ENCODE results near the gene C19orf38. TPM values are rescaled to one million over a fixed set of nuclear protein-coding genes. Genes with fewer than 3 reads are reported as not detected.
A peak's percentile ranks its signal among the peaks of the same experiment; 100 is the strongest.
"Not testable (repeated sequence)": the region's sequence is repeated elsewhere in the genome, so short reads cannot be mapped to it uniquely, and the experiment has no call there.

Gene C19orf38
- polyA plus RNA-seq, 1 donor from 2014 or later, result 6.5 TPM

DNA sequence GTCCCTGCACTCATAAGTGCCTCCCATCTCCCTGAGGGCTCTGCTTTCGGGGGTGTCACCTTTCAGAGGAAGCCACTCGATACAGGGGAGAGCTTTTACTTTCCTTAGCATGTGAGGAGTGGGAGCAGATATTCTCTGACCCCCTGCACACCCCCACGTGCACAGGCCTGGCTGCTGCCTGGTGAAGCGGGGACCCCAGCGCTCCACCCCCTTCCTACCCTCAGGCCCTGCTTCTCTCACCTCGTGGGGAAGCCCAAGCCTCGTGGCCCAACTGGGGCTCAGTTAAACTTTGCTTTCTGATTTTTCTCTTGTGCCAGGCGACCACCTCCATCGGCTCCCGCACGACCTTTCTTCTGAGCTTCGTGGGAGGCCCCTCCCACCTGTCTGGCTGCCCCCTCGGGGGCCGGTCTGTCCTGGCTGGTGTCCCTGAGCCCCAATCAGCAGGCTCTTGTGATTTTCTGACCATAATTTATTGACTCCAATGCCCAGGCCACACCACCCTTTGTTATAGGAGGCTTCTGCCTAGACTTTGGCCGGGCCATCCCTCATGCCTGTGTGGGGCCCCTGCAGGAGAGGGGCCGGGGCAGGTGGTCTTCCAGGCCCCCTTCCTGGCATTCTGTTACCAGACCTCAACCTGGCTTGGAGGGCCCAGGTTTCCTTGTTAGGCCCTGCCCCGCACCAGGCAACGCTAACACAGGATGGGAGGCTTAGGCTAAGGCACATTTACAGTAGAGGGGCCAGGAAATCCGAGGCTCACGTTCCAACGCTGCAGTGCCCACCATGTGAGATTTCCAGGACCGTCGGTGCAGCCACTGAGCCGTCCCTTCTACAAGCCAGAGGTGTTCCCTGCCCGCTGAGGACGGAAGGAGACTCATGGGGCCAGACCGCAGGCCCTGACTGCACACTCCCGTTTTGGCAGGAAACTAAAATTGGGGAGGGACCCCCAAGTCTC lies 16.0 kb upstream of the C19orf38 start:
- Mint-ChIP-seq H3K27me3 (no peaks in the 10 kb centered on the region), H3K4me1 (peaks cover 6 to 8% (median 7%) of the 10 kb centered on the region in 3 donors), H3K4me3 (no peak overlapping the region), H3K36me3 (peaks cover 2% of the 10 kb centered on the region), H3K27ac (peak overlapping the region in 1 of 3 donors; percentile 31), H3K9me3 (peaks cover 0 to 6% (median 1%) of the 10 kb centered on the region in 3 donors)

DNA sequence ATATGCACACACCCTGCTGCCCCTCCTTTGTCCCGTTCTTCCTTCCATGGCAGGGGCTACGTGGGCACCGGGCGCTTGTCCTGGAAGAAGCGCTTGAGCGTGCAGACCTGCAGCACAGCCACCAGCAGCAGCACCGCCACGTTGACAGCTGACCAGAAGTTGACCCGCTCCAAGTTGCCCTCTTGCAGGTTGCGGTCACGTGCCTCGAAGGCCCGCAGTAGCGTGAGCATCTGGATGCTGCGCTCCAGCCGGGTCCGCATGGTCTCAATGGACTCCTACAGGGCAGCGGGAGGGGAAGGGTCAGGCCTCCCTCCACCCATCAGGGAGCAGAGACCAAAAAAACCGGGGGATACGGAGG lies 15.3 kb upstream of the C19orf38 start:
- H3K36me3 Mint-ChIP-seq, result peaks cover 2% of the 10 kb centered on the region
- H3K4me3 Mint-ChIP-seq, result no peak overlapping the region
- H3K4me1 Mint-ChIP-seq, result peaks cover 6 to 8% (median 7%) of the 10 kb centered on the region in 3 donors
- no peaks in the 10 kb centered on the region for H3K27me3 Mint-ChIP-seq
- H3K27ac Mint-ChIP-seq, result peak overlapping the region in 2 of 3 donors; percentile 31 to 59
- peaks cover 0 to 6% (median 1%) of the 10 kb centered on the region in 3 donors for H3K9me3 Mint-ChIP-seq

DNA sequence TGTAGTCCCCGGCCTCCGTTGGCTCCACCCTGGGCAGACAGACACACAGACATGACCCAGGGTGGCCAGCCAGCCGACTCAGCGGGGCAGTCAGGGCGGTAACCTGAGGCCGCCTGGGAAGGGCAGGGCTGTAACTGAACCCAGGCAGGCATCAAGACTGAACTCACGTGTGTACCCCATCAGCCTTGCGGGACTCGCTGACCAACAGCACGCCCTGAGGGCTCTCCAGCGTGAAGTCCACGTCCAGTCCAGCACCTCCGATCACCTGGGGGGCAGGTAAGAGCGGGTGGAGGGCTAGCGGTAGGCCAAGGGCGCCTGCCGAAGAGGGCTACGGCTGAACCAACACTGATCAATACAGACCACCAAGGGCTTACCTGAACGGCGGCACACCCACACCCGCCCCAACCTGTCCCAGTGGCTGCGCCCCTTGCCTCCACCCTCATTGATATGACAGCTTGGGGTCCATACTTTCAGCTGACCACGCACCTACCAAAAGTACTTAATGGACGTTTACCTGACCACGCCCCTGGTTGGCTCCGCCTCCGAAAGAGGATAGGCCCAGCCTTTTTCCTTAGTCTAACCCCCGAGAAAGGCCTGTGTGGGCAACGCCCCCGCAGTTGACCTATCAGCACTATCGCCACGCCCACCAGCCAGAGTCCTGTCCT lies 13.0 kb upstream of the C19orf38 start:
- peaks cover 2% of the 10 kb centered on the region for H3K36me3 Mint-ChIP-seq
- H3K4me3 Mint-ChIP-seq, result peak overlapping the region; percentile 92 to 99 (median 97)
- peak overlapping the region; percentile 89 to 100 (median 99) for H3K27ac Mint-ChIP-seq
- peaks cover 7 to 15% (median 10%) of the 10 kb centered on the region in 3 donors for H3K4me1 Mint-ChIP-seq
- H3K27me3 Mint-ChIP-seq, result peaks cover 2% of the 10 kb centered on the region
- peaks cover 2 to 10% (median 4%) of the 10 kb centered on the region in 3 donors for H3K9me3 Mint-ChIP-seq

DNA sequence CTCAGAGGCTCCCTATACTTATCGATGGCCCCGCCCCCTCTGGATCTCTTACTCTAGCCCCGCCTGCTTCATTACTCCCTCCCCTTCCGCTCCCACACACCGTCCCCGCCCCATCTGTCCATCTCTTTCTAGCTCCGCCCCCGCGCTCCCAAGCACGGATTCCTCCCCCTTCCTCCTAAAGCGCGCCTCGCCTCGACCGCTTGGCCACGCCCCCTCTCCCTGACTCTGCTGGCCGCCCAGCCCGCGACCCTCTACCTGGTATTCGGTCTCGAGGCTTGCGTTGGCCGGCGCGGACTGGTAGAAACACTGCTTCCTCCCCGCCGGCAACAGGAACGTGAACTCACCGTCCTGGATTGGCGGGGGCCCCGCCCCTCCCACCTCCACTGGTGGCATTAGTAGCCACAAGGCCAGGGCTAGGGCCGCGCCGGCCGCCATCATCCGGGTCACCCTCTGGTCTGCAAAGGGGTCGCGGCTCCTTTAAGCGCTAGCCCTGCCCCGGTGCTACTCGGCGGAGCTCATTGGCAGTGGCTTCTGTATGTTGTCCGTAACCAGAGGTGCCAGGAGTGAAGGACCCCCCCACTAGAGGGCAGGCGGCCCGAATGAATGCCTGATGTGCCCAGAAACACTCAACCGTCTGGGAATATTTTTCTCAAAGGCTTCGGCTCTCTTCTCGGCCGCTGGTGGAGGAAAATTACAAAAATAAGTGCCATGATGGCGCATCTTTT lies 12.3 kb upstream of the C19orf38 start, which contains the start of gene TMED1:
TMED1 (minus strand) TSS at position 459 of the 725 bp plus-strand sequence; CDS start at position 438, 21 bp downstream.
- Mint-ChIP-seq H3K27ac (peak within 1 kb of the TSS; percentile 89 to 100 (median 99)), H3K4me1 (peaks cover 7 to 17% (median 10%) of the 10 kb centered on the region in 3 donors), H3K9me3 (peaks cover 2 to 10% (median 4%) of the 10 kb centered on the region in 3 donors), H3K4me3 (peak within 1 kb of the TSS; percentile 92 to 99 (median 97)), H3K36me3 (peaks cover 2% of the 10 kb centered on the region), H3K27me3 (peaks cover 2% of the 10 kb centered on the region)

DNA sequence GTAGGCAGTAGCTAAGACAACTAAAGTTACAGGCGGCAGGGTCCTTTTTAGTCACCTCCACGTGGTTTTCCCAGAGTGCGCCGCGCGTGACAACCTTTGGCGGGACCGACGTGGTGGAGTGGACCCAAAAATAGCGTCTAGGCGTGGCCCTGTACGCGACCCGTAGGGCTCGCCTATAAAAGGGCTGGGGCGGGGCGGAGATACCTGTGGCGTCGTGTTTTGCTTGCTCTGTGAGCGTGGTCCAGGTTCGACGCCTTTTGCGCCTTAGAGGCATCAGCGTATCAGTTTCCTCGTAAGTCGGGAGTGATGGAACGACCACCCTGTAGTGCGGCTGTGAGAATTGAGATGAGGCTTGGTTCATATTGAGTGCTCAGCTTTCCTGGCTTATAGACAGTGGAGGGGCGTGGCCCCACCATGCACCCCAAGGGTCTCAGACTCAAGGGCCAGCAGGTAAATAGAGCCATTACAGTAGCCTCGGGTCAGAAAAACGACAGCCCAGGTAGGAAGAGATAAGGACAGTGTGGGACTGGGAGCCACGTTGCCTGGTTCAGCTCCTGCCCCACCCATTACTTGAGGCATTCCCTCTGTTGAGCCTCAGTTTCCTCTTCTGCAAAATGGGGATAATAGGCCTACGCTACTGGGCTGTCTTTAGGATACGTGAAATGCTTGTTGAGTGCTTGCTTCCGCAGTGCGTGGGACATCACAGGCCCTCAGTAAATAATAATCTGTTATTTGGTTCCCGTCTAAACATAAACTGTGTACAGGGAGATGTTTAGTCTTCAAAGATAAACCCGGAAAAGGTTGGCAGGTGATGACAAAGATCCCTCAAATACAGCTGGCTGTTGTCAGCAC lies 11.5 kb upstream of the C19orf38 start:
- H3K27ac Mint-ChIP-seq, result peak overlapping the region; percentile 89 to 100 (median 99)
- peaks cover 7 to 19% (median 10%) of the 10 kb centered on the region in 3 donors for H3K4me1 Mint-ChIP-seq
- peaks cover 2 to 10% (median 4%) of the 10 kb centered on the region in 3 donors for H3K9me3 Mint-ChIP-seq
- H3K27me3 Mint-ChIP-seq, result peaks cover 2% of the 10 kb centered on the region
- H3K4me3 Mint-ChIP-seq, result peak overlapping the region; percentile 92 to 99 (median 97)
- peaks cover 2% of the 10 kb centered on the region for H3K36me3 Mint-ChIP-seq

DNA sequence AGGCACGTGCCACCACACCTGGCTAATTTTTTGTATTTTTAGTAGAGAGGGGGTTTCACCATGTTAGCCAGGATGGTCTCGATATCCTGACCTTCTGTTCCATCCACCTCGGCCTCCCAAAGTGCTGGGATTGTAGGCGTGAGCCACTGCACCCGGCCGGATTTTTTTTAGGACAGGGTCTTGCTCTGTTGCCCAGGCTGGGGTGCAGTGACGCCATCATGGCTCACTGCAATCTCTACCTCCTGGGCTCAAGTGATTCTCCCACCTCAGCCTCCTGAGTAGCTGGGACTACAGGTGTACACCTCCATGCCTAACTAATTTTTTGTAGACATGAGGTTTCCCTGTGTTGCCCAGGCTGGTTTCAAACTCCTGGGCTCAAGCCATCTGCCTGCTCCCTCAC lies 10.6 kb upstream of the C19orf38 start:
- Mint-ChIP-seq H3K9me3 (peaks cover 2 to 10% (median 4%) of the 10 kb centered on the region in 3 donors), H3K27ac (peak overlapping the region in 1 of 3 donors; percentile 89), H3K4me3 (peak overlapping the region in 1 of 4 donors; percentile 92), H3K4me1 (peaks cover 7 to 19% (median 10%) of the 10 kb centered on the region in 3 donors)
- H3K27me3 Mint-ChIP-seq, H3K36me3 Mint-ChIP-seq: not testable (repeated sequence)

DNA sequence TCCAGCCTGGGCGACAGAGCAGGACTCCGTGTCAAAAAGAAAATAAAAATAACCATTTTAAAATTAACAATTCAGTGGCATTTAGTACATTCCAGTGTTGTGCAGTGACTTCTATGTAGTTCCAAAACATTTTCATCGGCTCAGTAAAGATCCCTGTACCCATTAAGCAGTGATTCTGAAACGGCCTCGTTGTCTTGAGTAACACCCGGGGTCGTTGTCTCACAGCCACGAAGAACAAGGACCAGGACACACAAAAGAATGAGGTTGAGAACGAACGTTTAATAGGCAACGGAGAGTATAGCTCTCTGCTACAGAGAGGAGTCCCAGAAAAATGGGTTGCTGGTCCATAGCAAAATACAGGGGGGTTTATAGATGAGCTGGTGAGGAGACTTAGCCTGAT lies 9.8 kb upstream of the C19orf38 start:
- Mint-ChIP-seq H3K4me3 (peak overlapping the region in 2 of 4 donors; percentile 14 to 65), H3K4me1 (peaks cover 7 to 19% (median 10%) of the 10 kb centered on the region in 3 donors), H3K9me3 (peaks cover 2 to 10% (median 4%) of the 10 kb centered on the region in 3 donors), H3K27ac (peak overlapping the region in 1 of 3 donors; percentile 68), H3K27me3 (peaks cover 2% of the 10 kb centered on the region), H3K36me3 (peaks cover 3% of the 10 kb centered on the region)

DNA sequence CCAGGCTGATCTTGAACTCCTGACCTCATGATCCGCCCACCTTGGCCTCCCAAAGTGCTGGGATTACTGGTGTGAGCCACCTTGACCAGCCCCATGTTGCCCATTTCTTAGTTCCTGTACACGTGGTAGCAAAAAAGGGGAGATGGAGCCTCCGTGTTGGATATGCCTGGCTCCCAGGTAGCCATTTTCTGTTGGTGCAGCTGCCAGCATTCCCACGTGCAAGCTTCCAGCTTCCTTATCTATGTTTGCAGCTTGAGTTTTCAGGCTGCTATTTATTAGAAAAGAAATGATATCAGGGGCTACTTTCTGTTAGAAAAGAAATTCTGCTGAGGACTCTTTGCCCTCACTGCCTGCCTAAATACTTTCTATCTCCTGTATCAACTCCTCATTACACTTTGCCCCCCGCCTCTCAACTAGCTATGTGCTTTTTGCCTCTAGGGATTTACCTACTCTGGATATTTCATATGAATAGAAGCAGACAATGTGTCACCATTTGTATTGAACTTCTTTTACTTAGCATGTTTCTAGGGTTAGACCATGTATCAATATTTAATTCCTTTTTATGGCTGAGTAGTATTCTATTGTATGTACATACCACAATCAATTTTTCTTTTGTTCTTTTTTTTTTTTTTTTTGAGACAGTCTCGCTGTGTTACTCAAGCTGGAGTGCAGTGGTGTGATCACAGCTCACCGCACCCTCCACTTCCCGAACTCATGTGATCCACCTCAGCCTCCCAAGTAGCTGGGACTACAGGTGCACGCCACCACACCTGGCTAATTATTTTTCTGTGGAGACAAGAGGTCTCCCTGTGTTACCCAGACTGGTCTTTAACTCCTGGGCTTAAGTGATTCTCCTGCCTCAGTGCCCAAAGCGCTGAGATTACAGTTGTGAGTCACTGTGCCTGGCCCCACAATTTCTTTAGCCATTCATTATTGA lies 8.8 kb upstream of the C19orf38 start:
- Mint-ChIP-seq H3K4me1 (peaks cover 7 to 19% (median 11%) of the 10 kb centered on the region in 3 donors), H3K27ac (peak overlapping the region in 1 of 3 donors; percentile 68), H3K27me3 (peaks cover 6% of the 10 kb centered on the region), H3K4me3 (peak overlapping the region in 2 of 4 donors; percentile 17 to 49), H3K9me3 (peaks cover 2 to 10% (median 4%) of the 10 kb centered on the region in 3 donors), H3K36me3 (peaks cover 6% of the 10 kb centered on the region)

DNA sequence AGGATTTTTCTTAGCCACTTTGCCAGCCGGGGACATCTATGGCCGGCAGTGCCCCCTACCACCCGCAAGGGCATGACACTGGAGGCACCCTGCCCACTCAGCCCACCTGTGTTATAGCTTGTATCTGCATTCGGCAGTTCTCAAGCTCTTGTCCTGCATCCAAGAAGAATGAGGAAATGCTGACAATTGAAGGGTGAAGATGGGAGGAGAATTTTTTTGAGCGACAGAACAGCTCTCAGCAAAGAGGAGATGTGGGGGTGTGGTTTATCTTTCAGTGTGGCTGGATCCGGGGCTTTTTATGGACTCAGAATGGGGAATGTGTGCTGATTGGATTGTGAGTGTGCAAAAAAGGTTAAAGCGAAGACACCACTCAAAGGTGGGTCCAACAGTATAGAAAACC lies 5.4 kb upstream of the C19orf38 start:
- Mint-ChIP-seq H3K36me3 (peaks cover 4% of the 10 kb centered on the region), H3K4me3 (no peak overlapping the region), H3K4me1 (peaks cover 0 to 13% (median 3%) of the 10 kb centered on the region in 3 donors), H3K27me3 (peaks cover 6% of the 10 kb centered on the region), H3K9me3 (peaks cover 2 to 11% (median 7%) of the 10 kb centered on the region in 3 donors), H3K27ac (no peak overlapping the region)

DNA sequence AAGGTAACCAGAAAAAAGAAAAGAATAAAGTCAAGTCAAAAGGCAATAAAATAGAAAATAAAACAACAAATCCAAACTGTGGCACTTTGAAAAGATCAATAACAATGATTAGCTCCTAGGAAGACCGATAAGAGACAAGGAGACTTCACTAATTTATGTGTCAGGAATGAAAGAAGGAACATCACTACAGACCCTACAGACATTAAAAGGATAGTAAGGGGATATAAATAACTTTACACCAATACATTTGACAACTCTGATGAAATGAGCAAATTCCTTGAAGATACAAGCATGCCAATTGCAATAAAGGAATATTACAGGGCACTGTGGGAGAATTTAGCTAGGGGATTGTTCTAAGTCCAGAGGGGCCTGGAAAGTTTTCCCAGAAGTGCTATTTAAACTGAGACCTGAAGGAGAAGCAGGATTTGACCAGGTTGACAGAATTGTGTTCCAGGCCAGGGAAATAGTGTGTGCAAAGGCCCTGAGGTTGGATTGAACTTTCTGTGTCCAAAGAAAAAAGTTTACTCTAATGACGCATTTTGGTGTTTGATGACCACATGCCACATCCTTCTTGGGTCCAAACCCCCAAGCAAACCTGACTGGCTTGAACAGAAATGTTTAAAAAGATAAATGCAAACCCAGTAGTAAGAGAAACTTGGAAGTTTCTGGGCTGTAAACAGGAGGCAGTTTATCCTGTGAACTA lies 1.6 kb upstream of the C19orf38 start:
- Mint-ChIP-seq H3K4me3 (no peak overlapping the region), H3K27ac (no peak overlapping the region), H3K9me3 (peaks cover 0 to 6% (median 4%) of the 10 kb centered on the region in 3 donors), H3K4me1 (peaks cover 0 to 4% (median 2%) of the 10 kb centered on the region in 3 donors), H3K27me3 (peaks cover 17% of the 10 kb centered on the region), H3K36me3 (peaks cover 4% of the 10 kb centered on the region)

DNA sequence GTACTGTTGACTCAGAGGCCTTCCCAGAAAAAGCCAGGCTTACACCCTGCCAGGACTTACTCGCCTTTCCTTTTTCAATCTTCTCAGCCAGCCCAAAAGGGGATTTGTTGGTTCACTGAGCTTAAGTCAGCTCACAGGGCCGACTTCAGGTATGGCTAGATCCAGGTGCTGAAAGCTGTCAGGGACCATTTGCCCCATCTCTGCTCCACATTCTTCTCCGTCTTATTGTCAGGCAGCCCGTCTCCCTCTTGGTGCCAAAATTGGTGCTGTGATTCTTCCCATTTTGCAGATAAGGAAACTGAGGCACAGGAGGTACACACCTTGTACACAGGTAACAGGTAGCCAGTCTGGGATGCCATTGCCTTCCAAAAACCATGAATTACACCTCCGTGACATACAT lies 2.4 kb downstream of the C19orf38 start:
- Mint-ChIP-seq H3K36me3 (no peaks in the 10 kb centered on the region), H3K27me3 (peaks cover 13% of the 10 kb centered on the region), H3K4me1 (peaks cover 0 to 2% (median 2%) of the 10 kb centered on the region in 3 donors), H3K27ac (no peak overlapping the region), H3K9me3 (peaks cover 0 to 6% (median 4%) of the 10 kb centered on the region in 3 donors), H3K4me3 (no peak overlapping the region)

DNA sequence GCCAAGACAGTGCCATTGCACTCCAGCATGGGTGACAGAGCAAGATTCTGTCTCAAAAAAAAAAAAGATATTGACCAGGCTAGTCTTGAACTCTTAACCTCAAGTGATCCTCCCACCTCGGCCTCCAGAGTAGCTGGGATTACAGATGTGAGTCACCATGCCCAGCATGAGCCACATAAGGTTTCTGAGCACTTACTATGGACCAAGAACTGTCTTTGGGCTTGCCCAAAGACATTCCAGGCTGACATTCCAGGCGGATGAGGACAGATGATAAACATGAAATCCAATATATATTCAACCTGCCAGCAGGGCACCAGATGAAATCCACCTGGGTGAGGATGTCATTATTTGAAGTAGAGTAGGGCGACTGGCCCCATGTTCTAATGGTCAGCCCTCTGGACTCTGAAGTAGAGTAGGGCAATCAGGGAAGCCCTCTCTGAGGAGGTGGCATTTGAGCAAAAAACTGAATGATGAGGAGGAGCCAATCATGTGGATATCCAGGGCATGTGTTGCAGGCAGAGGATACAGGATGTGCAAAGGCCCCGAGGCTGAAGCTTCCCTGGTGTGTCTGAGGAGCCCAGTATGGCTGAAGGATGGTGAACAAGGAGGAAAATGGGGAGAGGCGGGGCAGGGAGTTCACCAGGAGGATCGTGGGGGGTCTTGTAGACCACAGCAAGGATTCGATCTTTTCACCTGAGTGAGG lies 4.0 kb downstream of the C19orf38 start:
- Mint-ChIP-seq H3K27ac (peak overlapping the region in 1 of 3 donors; percentile 31), H3K36me3 (no peaks in the 10 kb centered on the region), H3K4me1 (peaks cover 0 to 2% (median 2%) of the 10 kb centered on the region in 3 donors), H3K4me3 (no peak overlapping the region), H3K9me3 (no peaks in the 10 kb centered on the region), H3K27me3 (peaks cover 13% of the 10 kb centered on the region)
